Endothelial cell of umbilical vein (primary cell): ENCODE results near the gene TRMT112.

Experiments used
- CTCF ChIP-seq, 2 donors: IDR thresholded peaks; 1 replicate in 1 of 2; 2 replicates in 1 of 2; pipeline ENCODE4 v1.5.1; 2011; ENCODE audit warnings: low read length in 2 of 2, mild to moderate bottlenecking in 2 of 2, moderate library complexity in 2 of 2, control low read depth in 1 of 2, inconsistent platforms in 1 of 2, low read depth in 1 of 2; ENCODE audit not compliant: insufficient read depth in 1 of 2; ENCODE audit errors: extremely low read depth in 1 of 2
- JUN ChIP-seq: IDR thresholded peaks from 2 replicates; pipeline ENCODE4 v1.6.1; 2011; ENCODE audit warnings: borderline replicate concordance, low read depth; ENCODE audit not compliant: insufficient read length, insufficient read depth
- MYC ChIP-seq: IDR thresholded peaks from one replicate; pipeline ENCODE4 v1.6.1; 2011; ENCODE audit warnings: mild to moderate bottlenecking, low read depth, low read length
- POLR2A ChIP-seq: IDR thresholded peaks from 2 replicates; pipeline ENCODE4 v1.6.1; 2012; ENCODE audit warnings: low read depth, mild to moderate bottlenecking, control low read depth, low read length

GRCh38 chr11:64267207-64267945 lies 50.0 kb downstream of the TRMT112 start:
- TF ChIP-seq MYC (no peak), POLR2A (no peak), CTCF (IDR thresholded peaks at IDR 0.05; ENCODE audit: extremely low read depth in 1 of 2, insufficient read depth in 1 of 2, low read depth in 1 of 2, low read length in 2 of 2) (no peak), JUN (no peak)
